Measurements from ENCODE around the gene STX18. TPM values are rescaled to one million over a fixed set of nuclear protein-coding genes. Genes with fewer than 3 reads are reported as not detected.
"Not testable (repeated sequence)": the region's sequence is repeated elsewhere in the genome, so short reads cannot be mapped to it uniquely, and the experiment has no call there.

Gene STX18
- polyA plus RNA-seq (2013, experiment 1 of 2; ENCODE audit: insufficient read length), result 34.1 TPM
- polyA plus RNA-seq (2013, experiment 2 of 2; ENCODE audit: insufficient read length), result 34.2 TPM

DNA sequence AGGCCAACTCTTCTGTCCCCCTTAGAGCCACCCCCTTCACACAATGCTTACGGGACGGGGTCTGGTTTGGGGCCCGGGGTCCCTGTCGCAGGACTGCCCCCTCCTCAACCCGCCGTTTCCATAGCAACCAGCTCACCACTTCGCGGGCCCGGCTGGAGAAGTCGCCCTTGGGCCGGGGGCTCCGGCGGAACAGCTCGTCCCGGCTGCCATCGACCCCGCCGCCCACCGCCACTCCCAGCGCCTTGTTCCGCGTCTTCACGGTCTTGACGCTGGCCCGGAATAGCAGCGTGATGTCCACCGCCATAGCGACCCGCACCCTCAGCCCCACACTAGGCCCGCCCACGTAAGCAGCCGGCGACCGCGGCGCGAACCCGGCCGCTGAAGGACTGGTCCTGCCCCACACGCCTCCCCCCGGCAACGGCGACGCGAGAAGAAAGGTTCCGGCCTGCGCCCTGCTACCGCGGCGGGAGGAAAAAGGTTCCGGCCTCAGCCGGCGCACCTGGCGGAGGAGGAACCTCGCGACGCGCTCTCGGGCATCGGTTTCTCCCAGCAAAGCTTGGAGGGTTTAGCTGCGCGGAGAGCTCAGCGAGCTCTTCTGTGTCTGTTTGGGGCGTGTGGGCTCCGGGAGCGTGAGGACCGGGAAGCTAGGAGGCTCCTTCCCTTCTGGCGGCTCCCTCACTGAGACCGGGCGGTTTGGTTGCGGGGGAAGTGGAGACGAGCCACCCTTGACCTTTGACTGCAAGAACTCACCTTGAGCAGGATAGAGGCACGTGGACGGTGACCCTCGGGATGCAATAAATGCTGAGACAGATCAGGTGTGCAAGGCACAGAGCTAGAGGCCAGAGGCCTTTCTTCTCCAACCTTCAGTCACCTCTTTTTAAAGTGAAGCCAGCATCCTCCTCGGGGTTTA is at the start of gene STX18:
STX18 (minus strand) TSS at position 388 of the 910 bp plus-strand sequence; CDS start at position 304, 84 bp downstream.
- DNase-seq, result peak; percentile 85

- no peak for DNase-seq
These were observed 49.2 kb upstream of the STX18 start for GRCh38 chr4:4591071-4591470.

DNA sequence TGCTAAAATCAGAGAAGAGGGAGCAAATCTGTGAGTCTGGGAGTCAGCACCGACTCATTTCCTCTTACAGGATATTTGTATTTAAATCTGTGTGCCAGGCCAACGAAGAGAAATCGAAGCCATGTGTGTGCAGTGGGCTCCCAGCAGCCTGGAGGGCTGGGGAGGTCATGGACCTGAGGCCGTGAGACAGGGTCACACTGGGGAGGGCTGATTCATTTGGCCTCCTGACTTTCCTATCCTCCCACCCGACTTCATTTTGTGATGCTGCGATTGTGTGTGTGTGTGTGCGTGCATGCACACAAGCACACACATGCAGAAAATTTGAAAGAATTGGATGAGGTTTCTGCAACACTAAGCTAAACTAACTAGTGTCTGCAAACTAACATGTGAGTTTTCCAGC is 48.7 kb upstream of the STX18 start:
- DNase-seq, result peak; percentile 57

GRCh38 chr4:4585012-4585670 is 43.3 kb upstream of the STX18 start:
- DNase-seq, result peak; percentile 89

DNA sequence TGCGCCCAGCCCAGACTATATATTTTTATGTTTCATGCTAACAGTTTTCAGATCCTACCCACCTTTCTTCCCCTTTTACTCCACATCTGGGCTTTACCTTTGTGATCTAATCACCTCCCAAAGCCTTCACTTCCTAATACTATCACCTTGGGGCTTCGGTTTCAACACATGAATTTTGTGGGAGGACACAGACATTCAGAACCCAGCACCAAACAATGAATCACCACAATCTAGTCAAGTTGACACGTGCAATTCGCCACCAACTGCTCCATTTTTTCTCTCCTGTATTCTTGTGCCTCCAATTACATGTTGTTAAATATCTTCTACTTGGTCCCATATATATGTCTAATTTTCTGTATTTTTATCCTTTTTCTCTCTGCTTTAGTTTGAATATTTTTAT is 41.8 kb upstream of the STX18 start:
- no peak for DNase-seq

DNA sequence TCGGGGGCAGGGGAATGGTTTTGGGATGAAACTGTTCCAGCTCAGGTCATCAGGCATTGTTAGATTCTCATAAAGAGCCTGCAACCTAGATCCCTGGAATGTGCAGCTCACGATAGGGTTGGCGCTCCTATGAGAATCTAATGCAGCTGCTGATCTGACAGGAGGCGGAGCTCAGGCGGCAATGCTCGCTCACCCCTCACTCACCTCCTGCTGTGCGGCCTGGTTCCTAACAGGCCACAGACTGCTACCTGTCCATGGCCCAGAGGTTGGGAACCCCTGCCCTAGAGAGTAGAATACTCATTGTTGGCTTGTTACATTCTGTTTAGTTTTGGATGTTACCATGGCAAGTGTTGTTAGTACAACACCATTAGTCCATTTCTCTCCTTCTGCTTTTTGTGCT is 40.8 kb upstream of the STX18 start:
- no peak for DNase-seq

DNA sequence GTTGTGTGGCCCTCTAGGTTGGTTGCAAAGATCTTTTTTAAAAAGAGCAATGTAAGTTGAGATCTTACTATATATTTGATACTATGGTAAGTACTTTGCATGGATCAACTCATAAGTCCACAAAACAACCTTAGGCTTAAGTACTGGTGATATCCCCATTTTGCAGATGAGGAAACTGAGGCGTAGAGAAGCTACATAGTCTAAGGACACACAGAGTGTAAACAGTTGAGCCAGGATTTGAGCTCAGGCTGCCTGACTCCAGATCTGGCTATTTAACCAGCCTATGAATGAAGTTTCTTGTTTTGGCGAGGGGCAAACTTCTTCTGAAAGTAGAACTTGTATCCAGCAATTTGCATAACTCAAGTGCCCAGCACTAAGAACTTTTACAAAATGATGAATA is 38.6 kb upstream of the STX18 start:
- DNase-seq, result no peak

- no peak for DNase-seq
These were observed 37.1 kb upstream of the STX18 start for GRCh38 chr4:4578981-4579380.

- DNase-seq, result no peak
These were observed 35.6 kb upstream of the STX18 start for GRCh38 chr4:4577359-4577875.

DNA sequence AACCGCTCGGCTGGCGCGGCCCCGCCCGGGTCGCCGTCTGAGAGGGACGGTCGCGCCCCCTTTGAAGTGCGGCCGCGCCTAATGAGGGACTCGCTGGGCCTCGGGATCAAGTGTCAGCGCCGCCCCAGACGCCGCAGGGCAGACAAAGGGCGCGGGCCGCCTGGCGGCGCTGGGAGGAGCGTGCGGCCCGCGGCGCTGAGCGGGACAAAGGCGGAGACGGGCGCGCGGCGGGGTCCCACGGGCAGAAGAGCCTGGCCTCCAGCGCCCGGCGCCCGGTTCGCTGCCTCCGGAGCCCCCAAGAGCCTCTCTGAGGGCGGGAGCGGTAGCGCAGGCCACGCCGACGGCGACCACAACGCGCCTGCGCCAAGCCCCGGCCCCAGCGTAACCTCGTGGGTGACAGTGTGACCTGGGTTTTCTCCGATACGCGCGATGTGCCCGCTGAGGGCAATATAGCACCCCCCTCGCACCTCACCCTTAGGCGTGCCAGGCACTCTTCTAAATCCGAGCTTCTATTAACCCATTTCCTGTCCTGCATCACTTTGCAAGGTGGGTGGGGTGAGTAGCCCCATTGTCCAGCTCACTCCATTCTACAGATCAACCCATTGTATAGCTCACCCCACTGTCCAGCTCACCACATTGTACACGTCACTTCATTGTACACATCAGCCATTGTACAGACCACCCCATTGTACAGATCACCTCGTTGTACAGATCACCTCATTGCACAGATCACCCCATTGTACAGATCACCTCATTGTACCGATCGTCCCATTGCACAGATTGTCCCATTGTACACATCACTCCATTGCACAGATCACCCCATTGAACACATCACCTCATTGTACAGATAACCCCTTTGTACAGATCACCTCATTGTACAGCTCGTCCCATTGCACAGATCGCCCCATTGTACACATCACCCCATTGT is 33.7 kb upstream of the STX18 start:
- peak; percentile 59 for DNase-seq

DNA sequence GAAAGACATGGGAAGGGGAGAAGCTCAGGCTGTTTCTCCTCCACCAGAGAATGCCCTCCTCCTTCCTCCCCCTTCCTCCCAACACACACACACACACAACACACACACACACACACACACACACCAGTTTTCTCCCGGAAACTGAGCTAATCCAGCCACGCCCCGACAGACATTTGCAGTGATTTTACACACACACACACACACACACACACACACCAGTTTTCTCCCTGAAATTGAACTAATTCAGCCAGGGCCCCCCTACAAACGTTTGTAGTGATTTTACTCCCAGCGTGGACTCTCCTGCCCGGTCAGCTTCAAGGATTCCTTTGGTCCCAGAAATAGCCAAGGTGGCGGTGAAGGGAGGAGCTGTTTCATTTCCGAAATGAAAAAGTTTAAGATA is 32.9 kb upstream of the STX18 start:
- peak; percentile 88 for DNase-seq

DNA sequence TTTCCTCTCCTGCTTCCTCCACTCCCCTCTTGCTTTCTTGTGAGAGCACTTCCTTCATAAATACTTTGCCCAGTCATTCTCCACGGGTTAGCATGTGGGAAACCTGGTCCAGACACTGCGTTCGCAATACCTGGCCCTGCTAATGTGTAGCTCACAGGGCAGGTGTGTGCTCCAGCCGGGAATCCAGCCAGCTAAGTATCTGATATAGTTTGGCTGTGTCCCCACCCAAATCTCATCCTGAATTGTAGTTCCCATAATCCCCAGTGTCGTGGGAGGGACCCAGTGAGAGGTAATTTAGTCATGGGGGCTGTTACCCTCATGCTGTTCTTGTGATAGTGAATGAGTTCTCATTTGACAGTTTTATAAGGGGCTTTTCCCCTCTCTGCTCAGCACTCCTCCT is 32.2 kb upstream of the STX18 start:
- DNase-seq, result no peak

GRCh38 chr4:4572821-4573220 is 31.0 kb upstream of the STX18 start:
- DNase-seq, result no peak

GRCh38 chr4:4569861-4570260 is 28.0 kb upstream of the STX18 start:
- not testable (repeated sequence) for DNase-seq

DNA sequence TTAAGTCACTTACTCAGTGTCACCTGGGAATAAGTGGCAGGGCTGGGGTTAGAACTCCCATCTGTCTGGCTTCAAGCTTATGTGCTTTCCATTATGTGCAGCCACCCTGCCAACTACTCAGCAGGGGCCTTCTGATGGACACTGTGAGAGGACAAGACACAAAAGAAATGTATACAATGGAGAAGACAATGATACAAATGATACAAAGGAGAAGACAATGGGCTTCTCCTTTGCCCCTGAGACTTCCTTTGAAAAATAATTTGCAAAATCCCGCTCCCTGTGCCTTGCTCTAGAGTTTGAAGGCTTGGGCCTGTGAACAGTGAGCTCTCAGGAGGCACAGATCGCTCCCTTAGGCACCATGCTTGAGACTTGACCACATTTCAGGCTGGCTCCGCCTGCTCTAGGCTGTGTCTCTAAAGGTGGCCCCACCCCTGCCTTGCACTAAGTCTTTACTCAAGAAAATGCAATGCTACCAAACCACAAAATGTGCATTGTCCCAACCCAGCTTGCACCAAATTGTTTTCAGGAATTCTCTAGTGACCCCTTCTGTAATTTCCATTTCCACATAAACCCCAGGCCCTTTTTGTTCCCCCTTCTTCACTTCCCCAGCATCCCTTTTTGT is 27.1 kb upstream of the STX18 start:
- DNase-seq, result peak; percentile 46

DNA sequence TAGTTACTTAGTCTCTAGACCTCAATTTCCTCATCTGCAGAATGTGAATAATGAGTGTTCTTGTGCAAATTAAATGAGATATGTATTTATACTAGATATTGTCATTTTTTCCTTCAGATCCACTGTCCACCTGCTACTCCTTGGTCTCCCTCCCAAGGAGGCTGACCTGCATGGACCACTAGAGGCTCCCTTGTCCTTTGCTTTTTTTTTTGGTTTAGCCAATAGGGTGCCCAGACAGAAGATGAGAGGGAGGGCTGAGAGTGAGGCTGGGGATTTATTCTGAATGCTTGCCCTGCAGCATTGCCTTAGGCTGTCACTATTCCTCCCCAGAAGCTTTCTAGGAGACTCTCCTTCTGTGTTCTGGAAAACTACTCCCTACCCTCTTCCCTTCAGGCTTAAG is 24.5 kb upstream of the STX18 start:
- not testable (repeated sequence) for DNase-seq

DNA sequence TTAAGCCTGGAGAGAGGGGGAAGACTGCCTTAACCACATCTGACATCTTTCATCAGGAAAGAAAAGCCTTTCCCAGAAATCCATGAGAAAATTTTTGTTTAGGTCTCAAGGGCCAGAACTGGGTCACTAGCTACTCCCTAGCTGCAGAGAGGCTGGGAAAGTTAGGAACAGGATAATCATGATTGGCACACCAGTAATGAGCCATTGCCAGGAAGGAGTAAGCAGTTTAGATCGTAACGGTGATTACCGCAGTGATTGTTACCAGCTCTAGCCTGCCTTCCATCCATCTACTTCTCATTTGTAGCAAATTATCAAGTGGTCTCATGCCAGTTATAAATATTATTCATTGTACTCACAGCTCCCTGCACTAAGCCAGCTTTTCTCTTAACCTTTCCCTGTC is 22.7 kb upstream of the STX18 start:
- DNase-seq, result no peak

GRCh38 chr4:4560642-4561041 is 18.8 kb upstream of the STX18 start:
- no peak for DNase-seq

GRCh38 chr4:4560136-4560535 is 18.3 kb upstream of the STX18 start:
- no peak for DNase-seq

- DNase-seq, result no peak
These were observed 17.7 kb upstream of the STX18 start for GRCh38 chr4:4559596-4559995.

- DNase-seq, result no peak
These were observed 17.0 kb upstream of the STX18 start for GRCh38 chr4:4558881-4559280.

DNA sequence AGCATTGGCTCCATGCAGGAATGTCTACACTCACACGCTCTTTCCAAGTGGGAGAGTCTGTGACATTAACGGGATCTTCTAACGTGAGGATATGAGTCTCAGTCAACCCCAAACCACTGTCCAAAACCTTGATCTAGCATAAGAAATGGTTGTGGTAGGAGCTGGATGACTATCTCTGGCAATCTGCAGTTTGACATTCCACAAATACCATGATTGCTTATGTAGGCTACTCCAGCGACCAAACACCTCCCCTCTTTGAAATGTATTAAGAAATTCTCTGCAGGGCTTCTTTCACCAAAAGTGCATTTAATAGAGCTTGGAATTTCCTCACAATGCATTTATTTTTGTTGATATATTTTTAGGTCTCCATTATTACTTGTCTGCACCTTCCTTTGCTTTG is 14.1 kb upstream of the STX18 start:
- peak; percentile 93 for DNase-seq

Measured in fibroblast of skin of abdomen (primary cell).